ENCODE results near the gene INPP4A. TPM values are rescaled to one million over a fixed set of nuclear protein-coding genes. Genes with fewer than 3 reads are reported as not detected.

Gene INPP4A
- total and polyA plus RNA-seq, 9 of the 15 experiments (the other 6 are each of a cell fraction or from before 2014, with no cell fraction given) = 1.8 to 15.7 (median 8.3) TPM

- TF ChIP-seq TAF1 (IDR thresholded peaks at IDR 0.05; ENCODE audit: control insufficient read depth, extremely low read depth, insufficient read depth, low read length, severe bottlenecking) = peak; percentile 56
- TF ChIP-seq HMGXB4 (CRISPR knock-in tag; IDR thresholded peaks at IDR 0.05) = no peak
- TF ChIP-seq ZNF584 (CRISPR knock-in tag; IDR thresholded peaks at IDR 0.05; ENCODE audit: low read depth) = no peak
- TF ChIP-seq NR4A1 (CRISPR knock-in tag; IDR thresholded peaks at IDR 0.05) = no peak
- TF ChIP-seq NR4A1 (tag; IDR thresholded peaks at IDR 0.05) = no peak
- no peak for TF ChIP-seq ETV6 (IDR thresholded peaks at IDR 0.05; ENCODE audit: borderline replicate concordance in 1 of 2, low read depth in 2 of 2, low read length in 1 of 2)
- no peak for TF ChIP-seq ETV6 (CRISPR knock-in tag; IDR thresholded peaks at IDR 0.05; ENCODE audit: borderline replicate concordance)
- TF ChIP-seq ZNF561 (CRISPR knock-in tag; conservative IDR thresholded peaks at IDR 0.05) = no peak
- no peak for TF ChIP-seq HINFP (tag; conservative IDR thresholded peaks at IDR 0.05; ENCODE audit: low read depth)
- peak in 1 of 2 experiments; percentile 21; a peak in 1 of 4 replicates for TF ChIP-seq NRF1 (conservative IDR thresholded peaks at IDR 0.05 in 1 of 2, IDR thresholded peaks at IDR 0.05 in 1 of 2)
- TF ChIP-seq TOE1 (IDR thresholded peaks at IDR 0.05; ENCODE audit: borderline replicate concordance) = no peak
- TF ChIP-seq TOE1 (CRISPR knock-in tag; IDR thresholded peaks at IDR 0.05; ENCODE audit: borderline replicate concordance, low read depth) = no peak
- no peak for TF ChIP-seq KDM2B (CRISPR knock-in tag; IDR thresholded peaks at IDR 0.05)
- TF ChIP-seq DMBX1 (CRISPR knock-in tag; IDR thresholded peaks at IDR 0.05; ENCODE audit: borderline replicate concordance) = no peak
- TF ChIP-seq ZFP1 (CRISPR knock-in tag; IDR thresholded peaks at IDR 0.05) = no peak
- peak; percentile 74 for TF ChIP-seq SMARCA4 (IDR thresholded peaks at IDR 0.05)
- TF ChIP-seq POU5F1 (IDR thresholded peaks at IDR 0.05; ENCODE audit: borderline replicate concordance, low read depth, low read length, partially characterized antibody) = no peak
- 0 out of 4 replicates have a peak, but pooled peaks of 1 of the 2 experiments have one; percentile 37 for TF ChIP-seq TEAD1 (CRISPR knock-in tag; IDR thresholded peaks at IDR 0.05)
- TF ChIP-seq RBM34 (IDR thresholded peaks at IDR 0.05; ENCODE audit: borderline replicate concordance, insufficient read depth, low read length) = no peak
- TF ChIP-seq BACH1 (tag; IDR thresholded peaks at IDR 0.05) = peak; percentile 78
- no peak for TF ChIP-seq KLF10 (CRISPR knock-in tag; IDR thresholded peaks at IDR 0.05)
- no peak for TF ChIP-seq MYBL2 (IDR thresholded peaks at IDR 0.05; ENCODE audit: low read depth)
- TF ChIP-seq MYBL2 (CRISPR knock-in tag; IDR thresholded peaks at IDR 0.05; ENCODE audit: borderline replicate concordance) = no peak
- TF ChIP-seq ZC3H8 (IDR thresholded peaks at IDR 0.05) = no peak
- TF ChIP-seq ARID1B (IDR thresholded peaks at IDR 0.05) = peak; percentile 54
- no peak for TF ChIP-seq MLX (CRISPR knock-in tag; conservative IDR thresholded peaks at IDR 0.05)
These were observed 115.7 kb downstream of the INPP4A start (continued) for GRCh38 chr2:98560256-98560771.
